Activated effector memory CD4-positive, alpha-beta T cell treated with anti-CD3 and anti-CD28 coated beads, Interleukin-2, amount 50 U/mL, for 16 hours (primary cell): ENCODE measurements around the gene RAD1.
"Not testable (repeated sequence)": the region's sequence is repeated elsewhere in the genome, so short reads cannot be mapped to it uniquely, and the experiment has no call there.

Experiments
- DNase-seq: peaks from one replicate; pipeline ENCODE4 v3.0.0-alpha.2; 2020

RAD1 gene, protein sequence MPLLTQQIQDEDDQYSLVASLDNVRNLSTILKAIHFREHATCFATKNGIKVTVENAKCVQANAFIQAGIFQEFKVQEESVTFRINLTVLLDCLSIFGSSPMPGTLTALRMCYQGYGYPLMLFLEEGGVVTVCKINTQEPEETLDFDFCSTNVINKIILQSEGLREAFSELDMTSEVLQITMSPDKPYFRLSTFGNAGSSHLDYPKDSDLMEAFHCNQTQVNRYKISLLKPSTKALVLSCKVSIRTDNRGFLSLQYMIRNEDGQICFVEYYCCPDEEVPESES

DNA sequence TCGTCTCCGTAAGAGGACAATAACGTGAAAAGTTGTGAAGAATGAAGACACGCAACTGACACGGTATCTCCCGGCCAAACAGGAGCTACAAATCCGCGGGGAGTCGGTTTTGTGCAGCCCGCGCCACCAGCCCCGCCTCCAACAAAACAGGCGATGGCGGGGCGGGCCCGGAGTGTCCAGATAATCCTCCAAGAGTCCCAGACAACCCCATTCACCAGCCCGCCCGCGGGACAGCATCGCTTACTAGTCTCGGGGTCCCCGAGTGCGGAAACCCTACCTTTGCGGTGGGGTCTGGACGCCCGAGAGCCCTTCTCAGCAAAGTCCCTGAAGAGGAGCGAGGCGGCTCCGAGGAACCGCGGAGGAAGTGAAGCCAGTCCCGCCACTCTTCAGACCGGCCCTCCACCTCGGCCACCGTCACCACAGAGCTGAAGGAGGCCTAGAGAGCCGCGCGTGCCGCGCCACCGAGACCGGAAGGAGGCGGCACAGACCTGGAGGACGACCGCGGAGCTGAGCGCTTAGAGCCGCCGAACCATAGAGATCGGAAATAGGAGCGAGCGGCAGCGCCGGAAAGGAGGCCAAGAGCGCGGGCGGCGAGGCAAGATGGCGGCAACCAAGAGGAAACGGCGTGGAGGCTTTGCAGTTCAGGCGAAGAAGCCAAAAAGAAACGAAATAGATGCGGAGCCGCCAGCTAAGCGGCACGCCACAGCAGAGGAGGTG lies at the start of gene RAD1, which contains the start of gene BRIX1:
TSS of gene RAD1 (minus strand) at position 366 of the 717 bp plus-strand sequence. CDS start 612 bp downstream, outside the sequence.
TSS of gene BRIX1 (plus strand) at position 573 of the 717 bp plus-strand sequence. CDS start at position 601, 28 bp downstream.
- peak; percentile 97 for DNase-seq

DNA sequence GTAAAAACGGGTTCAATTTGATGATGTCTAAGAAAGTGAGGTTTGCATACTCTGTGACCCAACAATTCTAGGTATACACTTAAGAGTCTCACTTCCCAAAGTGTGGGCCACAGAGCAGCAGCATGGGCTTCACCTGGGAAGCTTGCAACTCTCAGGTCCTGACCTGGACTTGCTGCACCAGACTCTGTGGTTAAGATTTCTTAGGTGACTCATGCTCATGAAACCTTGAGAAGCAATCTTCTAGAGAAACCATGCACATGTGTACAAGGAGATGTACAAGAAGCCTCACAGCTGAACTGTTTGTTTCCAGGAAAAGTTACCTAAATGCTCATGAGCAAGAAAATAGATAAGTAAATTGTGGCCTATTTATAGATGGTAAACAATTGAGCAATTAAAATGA lies 44.0 kb upstream of the RAD1 start:
- DNase-seq, result no peak

DNA sequence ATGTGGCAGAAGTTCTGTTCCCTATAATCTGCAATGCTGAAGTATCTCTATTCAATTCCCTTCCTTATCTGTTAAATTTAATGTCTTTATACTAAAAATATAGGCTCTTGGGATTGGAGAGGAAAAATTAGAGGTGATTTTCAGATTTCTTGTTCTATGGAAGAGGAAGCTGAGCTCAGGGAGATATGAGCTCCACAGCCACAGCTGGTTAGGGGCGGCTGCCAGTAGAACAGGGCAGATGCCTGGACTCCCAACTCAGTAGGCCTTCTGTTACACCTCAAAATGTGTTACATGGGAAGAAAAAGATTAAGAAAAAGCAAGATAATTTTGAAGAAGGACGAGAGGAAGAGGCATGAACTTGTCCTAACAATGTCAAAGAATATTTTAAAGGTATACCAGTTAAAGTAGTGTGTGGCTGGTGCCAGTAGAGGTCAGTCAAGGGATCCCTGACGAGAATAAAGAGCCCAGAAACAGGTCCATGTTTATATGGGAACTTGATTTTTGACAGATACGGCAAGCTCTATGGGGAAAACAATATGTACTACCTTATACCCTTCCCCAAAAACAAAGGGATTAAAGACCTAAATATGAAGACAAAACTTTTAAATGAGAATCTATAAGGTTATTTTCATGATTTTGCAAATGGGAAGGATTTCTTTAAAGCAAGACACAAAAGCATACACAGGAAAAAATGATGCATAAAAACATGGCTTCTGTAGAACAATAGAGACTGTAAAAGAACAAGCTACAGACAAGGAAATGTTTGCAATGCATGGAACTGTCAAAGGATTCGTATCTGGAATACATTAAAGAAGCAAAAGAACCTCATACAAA lies 42.8 kb upstream of the RAD1 start:
- DNase-seq, result no peak

DNA sequence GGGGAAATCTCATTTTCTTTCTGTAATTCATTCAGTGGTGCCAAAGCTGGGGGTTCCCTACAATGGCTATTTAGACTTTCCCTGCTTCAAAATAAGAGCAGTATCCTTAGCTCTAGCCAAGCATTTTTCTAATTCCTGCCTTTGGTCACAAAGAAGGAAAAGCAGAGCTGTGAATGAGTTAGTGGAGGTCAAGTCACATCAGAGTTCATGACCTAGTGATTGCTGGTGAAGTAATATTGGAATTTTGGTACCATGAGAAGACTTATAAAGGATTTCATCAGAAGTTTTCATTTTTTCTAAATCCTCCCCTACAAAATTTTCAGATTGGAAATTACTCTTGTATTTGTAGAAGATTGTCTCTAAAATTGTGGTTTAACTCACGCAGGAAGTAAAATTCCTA lies 42.0 kb upstream of the RAD1 start:
- no peak for DNase-seq

DNA sequence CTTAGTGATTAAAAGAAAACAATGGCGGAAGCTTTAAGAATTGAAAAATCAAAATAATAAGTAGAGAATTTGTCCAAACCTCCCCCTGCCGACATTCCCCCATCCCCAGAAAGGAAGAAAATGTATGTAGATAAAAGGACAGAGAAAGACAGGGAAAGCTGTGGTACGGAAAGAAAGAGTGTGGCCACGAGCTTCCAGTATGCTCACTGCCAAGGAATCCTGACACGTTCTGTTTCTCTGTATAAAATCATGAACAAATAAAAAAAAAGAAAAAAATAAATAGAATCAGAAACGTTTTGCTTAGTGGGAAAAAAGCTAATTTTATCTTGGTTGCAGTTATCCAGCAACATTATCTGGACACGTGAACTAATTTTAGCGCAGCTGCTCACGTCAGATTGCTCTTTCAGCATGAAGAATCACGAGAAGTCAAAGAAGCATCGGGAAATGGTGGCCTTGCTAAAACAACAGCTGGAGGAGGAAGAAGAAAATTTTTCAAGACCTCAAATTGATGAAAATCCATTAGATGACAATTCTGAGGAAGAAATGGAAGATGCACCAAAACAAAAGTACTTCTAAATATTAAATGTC lies 29.2 kb upstream of the RAD1 start:
- no peak for DNase-seq

DNA sequence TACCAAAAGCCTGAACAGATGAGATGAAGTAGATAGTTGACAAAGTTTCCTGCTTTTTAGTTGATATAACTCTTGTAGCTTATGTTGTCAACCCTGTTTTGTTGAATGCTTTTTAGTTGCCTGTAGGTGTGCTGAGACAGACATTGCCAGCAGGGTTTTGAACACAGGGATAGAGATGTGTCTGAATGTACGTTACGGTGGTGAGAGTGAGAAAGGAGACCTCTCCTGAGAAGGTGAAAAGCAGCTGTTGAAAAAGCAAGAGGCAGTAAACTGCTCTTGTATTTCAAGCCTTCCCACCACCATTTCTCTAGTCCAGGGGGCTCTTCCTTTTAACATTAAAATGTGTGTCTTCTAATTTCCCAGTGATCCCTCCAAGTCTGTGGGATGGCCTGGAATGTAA lies 28.7 kb upstream of the RAD1 start:
- DNase-seq, result no peak

DNA sequence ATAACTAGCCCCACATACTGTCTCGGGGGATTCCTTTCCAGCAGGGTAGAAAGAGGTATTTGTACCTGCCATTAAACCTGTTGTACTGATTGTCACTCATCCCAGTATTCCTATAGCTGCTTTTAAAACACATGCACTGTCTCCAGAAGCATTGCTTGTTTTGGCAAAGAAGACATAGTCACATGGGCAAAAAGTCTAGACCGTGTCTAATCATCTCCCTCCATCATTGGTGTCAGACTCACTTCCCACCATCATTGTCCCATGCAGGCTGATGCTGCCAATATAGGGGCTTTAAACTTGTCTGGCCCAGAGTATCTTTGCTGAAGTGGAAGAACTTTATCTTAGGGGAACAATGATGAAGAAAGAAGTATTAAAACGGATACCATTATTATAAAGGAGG lies 26.6 kb upstream of the RAD1 start:
- no peak for DNase-seq

DNA sequence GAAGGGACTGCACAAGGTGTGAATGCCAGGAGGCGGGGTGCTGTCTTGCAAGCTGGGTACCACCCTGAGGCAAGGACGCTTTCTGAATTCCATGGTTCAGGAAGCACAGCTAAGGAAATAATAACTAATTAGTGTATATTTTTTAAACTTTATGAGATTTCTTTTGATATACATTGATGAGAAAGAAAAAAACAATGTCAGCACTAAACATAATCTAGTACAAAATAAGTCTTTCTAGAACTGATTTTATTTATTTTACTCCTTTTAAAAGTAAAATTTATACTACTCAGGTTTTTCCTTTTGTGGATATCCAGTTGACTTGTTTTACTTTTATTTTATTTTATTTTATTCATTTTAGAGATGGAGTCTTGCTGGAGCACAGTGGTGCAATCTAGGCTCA lies 17.6 kb upstream of the RAD1 start:
- no peak for DNase-seq

DNA sequence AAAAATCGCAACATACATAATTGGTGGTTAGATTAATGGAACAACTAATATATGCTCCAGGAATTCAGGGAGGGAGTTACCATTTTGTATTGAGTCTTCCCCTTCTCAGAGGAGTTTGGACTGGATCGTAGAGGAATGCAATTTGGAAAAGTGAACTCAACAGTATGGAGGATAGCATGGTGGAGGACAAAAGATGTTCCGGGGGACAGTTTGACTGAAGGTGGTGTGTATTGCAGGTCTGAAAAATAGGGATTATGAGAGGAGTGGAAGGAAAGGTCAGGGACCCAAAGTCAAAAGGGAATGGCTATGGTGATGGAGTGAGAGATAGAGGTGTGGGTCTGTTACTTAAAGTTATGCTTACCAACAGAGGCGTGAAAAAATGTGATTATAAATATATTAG lies 15.6 kb upstream of the RAD1 start:
- no peak for DNase-seq

DNA sequence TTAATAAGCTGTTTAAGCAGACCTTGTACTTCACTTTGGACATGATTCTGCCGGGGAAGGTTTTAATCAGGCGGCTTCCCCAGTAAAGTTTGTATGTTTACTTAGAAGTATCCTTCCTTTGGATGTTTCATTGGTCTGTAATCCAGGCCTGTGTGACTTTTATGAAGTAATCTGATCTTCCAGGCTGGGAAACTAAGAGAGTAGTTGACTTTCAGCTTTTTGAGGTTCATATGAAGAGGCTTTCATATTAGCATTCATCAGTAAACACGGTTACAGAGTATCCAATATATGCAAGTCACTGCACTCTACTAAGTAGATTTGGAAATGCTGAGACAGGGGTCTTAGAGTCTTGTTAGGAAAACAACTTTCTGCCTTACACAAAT lies 15.1 kb upstream of the RAD1 start:
- DNase-seq, result no peak

DNA sequence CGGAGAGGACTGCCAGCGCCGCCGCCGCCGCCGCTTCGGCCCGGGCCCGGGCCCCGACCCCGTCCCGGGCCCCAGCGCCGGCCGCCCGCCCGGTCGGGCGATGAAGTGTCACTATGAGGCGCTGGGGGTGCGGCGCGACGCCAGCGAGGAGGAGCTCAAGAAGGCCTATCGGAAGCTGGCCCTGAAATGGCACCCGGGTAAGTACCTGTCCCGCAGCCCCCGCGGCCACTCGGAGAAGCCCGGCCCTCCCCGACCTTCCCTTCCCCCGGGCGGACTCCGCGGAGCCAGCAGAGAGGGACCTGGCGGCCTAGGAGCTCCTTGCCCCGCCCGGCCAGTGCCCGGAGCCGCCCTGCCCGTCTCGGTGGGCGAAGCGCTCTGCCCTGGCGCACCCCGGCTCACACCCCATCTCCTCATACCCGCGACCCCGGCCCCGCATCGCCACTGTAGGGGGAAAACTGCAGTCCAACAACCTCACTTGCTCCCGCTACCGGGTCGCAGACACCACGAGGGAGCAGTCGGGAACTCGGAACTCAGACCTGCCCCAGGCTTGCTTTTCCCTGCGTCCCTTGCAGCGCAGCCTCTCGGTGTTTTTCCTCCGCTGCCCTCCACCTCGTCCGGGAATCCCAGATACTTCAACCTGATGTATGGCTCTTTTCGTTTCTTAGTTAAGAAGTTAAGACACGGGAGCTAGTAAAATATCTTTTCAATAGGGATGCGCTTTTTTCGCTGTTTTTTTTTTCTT lies 14.6 kb upstream of the RAD1 start:
- DNase-seq, result peak; percentile 94

DNA sequence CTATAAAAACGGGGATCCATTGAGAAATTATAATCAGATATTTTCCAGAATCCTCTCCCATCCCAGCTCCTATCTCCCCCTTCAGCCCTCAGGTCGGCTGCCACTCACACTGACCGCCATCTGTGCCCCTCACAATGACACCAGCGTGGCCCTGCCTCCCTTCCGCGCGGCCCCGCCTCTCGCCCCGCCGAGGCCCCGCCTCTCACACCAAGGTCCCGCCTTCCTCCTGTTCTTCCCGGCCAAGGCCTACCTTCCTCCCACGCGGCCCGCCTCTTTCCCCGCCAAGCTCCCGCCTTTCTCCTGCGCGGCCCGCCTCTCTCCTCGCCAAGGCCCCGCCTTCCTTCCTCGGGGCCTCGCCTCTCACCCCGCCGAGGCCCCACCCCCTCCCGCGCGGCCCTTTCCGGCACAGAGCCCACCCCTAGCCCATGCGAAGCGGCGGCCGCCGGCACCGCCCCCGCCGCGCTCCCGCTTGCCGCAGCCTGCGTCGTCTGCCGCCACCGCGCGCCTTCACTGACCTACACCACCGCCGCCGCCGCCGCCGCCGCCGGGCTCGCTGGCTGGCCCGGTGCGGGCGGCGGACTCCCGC lies 13.9 kb upstream of the RAD1 start, which contains the start of gene DNAJC21:
TSS of gene DNAJC21 (plus strand) at position 426 of the 586 bp plus-strand sequence. CDS start 261 bp downstream, outside the sequence.
- peak; percentile 99 for DNase-seq

DNA sequence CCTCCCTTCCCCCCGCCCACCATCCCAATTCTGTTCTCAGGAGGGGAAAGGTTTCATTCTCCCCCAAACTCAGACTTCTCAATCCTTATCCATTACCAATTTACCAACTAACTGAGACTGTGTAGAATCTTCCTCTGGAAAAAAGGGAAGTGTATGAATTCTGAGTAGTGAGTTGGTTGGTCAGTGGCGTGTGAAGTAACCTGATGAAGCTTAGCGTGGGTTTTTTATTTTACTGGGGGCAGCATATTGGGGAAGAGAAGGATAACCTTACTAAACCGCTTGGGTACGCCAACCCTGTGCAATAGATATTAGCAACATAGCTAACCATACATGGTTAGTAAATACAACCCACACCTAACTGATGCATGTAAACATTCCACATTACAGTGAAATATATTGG lies 13.0 kb upstream of the RAD1 start:
- no peak for DNase-seq

DNA sequence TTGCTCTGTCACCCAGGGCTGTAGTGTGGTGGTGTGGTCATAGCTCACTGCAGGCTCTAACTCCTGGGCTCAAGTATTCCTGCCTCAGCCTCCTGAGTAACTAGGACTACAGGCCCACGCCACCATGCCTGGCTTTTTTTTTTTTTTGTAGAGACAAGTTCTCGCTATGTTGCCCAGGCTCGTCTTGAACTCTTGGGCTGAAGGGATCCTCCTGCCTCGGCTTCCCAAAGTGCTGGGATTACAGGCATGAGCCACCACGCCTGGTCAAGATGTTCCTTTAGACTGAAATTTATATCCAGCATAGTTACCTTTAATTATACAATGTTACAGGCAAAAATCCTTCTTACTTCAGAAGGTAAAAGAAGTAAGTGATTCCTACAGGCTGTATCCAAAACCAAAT lies 12.5 kb upstream of the RAD1 start:
- DNase-seq, result no peak

DNA sequence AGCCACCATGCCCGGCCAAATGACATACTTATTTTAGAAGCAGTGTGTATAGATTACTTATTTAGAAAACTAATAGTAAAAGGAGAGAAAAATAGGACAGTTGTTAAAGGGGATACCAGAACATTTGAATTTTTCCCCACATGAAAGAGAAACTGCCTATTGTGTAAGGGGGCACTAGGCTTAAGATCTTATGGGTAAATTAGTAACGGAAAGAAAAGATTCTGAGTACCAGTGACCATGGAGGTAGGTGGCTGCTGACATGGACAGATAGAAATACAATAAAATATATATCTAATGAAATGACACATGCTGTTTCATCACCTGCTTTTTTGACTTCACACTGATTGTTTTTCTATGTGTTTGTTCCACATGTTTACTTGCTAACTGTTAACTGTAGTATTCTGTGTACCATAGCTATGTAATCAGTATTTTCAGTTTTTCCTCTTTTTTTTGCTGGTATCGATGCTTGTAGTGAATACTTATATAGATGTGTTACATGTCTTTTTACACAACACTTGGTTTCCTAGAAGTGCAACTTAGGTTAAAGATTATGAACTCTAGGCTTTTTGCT lies 11.1 kb upstream of the RAD1 start:
- no peak for DNase-seq

DNA sequence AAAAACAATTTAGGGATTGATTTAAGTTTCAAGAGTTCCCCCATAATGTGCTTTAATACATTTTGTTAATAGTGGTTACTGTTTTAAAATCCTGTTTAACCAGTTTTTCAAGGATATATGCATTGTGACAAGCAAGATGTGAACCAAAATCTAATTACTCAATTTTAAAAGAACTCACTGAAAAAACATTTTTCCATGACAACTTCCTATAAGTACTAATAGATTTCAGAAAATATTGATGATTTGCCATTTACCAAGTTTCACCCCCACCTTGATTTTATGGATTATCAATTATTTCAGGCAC lies 9.1 kb upstream of the RAD1 start:
- DNase-seq, result no peak

DNA sequence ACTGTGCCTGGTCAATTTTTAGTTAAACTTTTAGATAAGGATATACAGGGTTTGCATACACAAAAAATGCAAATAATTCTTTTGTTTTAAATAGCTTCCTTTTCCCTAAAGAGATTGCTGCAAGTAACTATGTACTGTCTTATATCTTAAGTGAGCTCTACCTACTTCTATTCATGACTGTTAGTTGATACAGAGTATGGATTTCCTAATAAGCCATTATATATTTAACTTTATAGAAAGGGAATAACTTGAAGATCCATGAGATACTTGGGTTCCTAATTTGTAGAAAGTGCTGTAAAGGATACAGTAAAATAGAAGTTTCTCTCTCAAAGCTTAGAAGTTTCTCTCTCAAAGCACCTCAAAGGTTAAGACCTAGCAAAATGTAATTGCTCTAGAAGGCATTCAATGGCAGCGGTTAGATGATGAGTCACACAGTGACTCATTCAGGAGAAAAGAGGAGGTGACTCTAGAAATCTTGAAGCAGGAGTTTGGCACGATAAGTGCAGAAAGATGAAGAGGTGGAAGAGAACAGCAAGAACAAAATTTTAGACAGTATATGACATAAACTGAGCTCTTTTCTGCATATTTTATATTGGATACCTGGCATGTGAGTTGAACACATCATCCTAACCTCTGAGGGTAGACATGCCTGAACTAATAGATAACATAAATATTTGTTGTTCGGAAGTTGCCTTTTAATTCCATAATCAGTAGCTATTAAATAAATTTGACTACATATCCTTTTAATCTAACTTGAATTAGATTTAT lies 8.6 kb upstream of the RAD1 start:
- no peak for DNase-seq

DNA sequence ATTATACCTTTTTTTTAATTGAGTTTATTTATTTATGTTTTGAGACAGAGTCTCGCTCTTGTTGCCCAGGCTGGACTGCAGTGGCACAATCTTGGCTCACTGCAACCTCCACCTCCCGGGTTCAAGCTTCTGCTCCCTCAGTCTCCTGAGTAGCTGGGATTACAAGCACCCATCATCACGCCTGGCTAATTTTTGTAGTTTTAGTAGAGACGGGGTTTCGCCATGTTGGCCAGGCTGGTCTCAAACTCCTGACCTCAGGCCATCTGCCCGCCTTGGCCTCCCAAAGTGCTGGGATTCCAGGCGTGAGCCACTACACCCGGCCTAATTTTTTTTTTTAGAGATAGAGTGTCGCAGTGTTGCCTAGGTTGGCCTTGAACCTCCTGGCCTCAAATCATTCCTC lies 8.0 kb upstream of the RAD1 start:
- not testable (repeated sequence) for DNase-seq

DNA sequence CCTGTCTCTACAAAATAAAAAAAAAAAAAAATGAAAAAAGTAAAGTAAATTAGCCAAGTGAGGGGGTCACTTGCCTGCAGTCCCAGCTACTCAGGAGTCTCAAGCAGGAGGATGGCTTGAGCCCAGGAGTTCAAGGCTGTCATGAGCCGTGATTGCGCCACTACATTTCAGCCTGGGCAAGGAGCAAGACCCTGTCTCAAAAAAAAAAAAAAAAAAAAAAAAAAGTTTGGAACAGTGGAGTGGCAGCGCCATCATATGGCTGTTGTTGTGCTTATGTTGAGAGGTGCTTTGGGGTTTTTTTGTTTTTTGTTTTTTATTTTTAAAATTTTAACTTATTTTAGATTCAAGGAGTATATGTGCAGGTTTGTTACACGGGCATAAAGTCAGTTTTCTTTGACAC lies 3.8 kb upstream of the RAD1 start:
- no peak for DNase-seq

DNA sequence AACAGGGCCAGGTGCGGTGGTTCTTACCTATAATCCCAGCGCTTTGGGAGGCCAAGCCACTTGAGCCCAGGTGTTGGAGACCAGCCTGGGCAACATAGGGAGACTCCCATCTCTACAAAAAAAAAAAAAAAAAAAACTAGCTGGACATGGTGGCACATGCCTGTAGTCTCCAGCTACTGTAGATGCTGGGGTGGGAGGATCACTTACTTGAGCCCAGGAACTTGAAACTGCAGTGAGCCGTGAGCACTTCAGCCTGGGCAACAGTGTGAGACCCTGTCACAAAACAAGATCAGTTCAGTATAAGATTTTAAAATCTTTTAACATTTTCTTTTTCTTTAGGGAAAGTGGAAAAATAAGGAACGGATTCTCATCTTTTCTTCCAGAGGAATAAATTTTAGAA lies 2.7 kb upstream of the RAD1 start:
- DNase-seq, result no peak

DNA sequence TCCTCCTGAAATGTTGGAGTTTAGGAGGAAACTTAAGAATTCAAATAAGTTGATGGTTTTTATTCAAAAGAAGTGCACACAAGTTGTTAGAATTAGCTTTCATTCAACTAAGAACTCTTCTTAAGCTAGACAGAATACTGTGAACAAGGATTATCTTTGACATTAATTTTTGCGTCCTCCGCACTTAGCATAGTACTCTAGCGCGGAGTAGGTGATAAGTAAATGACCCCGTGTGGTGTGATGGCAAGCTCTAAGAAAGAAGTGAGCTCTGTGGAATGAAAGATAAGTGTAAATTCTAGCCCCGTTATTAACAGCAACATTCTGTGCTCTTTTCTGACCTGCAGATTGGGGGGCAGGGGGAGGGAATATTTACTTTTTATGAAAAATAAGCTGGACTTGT lies 1.2 kb upstream of the RAD1 start:
- DNase-seq, result no peak
